Karpas-422 (cell line): ENCODE results near the gene USP13. TPM values are rescaled to one million over a fixed set of nuclear protein-coding genes. Genes with fewer than 3 reads are reported as not detected.

ENCODE experiments used
- DNase-seq: peaks from one replicate; pipeline ENCODE4 v3.0.0-alpha.2; 2015
- H2AFZ ChIP-seq: fragments of 200-600 bp; sonication (generic); 2 replicates; pipeline ENCODE4 v1.6.1; 2014; ENCODE audit warnings: antibody characterized with exemption, low read length, mixed read lengths
- H3K27ac ChIP-seq: fragments of 200-600 bp; sonication (generic); 2 replicates; pipeline ENCODE4 v1.5.1; 2014; ENCODE audit warnings: mild to moderate bottlenecking, low read length, moderate library complexity
- H3K27me3 ChIP-seq: fragments of 200-600 bp; sonication (generic); 2 replicates; pipeline ENCODE4 v1.6.1; 2014; ENCODE audit warnings: low read length, mixed read lengths
- H3K36me3 ChIP-seq: fragments of 200-600 bp; sonication (generic); 2 replicates; pipeline ENCODE4 v1.6.1; 2014; ENCODE audit warnings: low read length, mixed read lengths; ENCODE audit not compliant: insufficient read depth
- H3K4me1 ChIP-seq: fragments of 200-600 bp; sonication (generic); 2 replicates; pipeline ENCODE4 v1.6.1; 2014; ENCODE audit warnings: mild to moderate bottlenecking, low read length, mixed read lengths
- H3K4me2 ChIP-seq: fragments of 200-600 bp; sonication (generic); 2 replicates; pipeline ENCODE4 v1.6.1; 2014; ENCODE audit warnings: low read length, low read depth, mild to moderate bottlenecking; ENCODE audit not compliant: poor library complexity, severe bottlenecking
- H3K4me3 ChIP-seq: fragments of 200-600 bp; sonication (generic); 2 replicates; pipeline ENCODE4 v1.5.1; 2014; ENCODE audit warnings: mild to moderate bottlenecking, antibody characterized with exemption, low read length, mixed read lengths
- H3K79me2 ChIP-seq: fragments of 200-600 bp; sonication (generic); 2 replicates; pipeline ENCODE4 v1.6.1; 2014; ENCODE audit warnings: mild to moderate bottlenecking, low read length, mixed read lengths
- H3K9ac ChIP-seq: fragments of 200-600 bp; sonication (generic); 2 replicates; pipeline ENCODE4 v1.6.0; 2014; ENCODE audit warnings: low read length
- H3K9me2 ChIP-seq: fragments of 200-600 bp; sonication (generic), shearing (Covaris generic); replicated peaks from 2 replicates; pipeline ENCODE4 v1.6.0; 2014; ENCODE audit warnings: mild to moderate bottlenecking, low read length, moderate library complexity; ENCODE audit not compliant: insufficient read depth
- H3K9me3 ChIP-seq: fragments of 300-700, 200-600 bp; sonication (generic); 2 replicates; pipeline ENCODE4 v1.6.1; 2014; ENCODE audit warnings: low read length, mixed read lengths
- H4K20me1 ChIP-seq: fragments of 200-600 bp; sonication (generic); 2 replicates; pipeline ENCODE4 v1.6.1; 2014; ENCODE audit warnings: mild to moderate bottlenecking, antibody characterized with exemption, low read length, low read depth; ENCODE audit not compliant: insufficient read depth
- total RNA-seq: library from RNA; depleted of rRNA; stranded (reverse); fragments of >200 nt; shearing (Covaris generic); gene quantifications from 2 replicates; pipeline ENCODE4 v1.2.3, GENCODE V29; 2014; ENCODE audit warnings: low replicate concordance; rRNA removed

The USP13 gene
- total RNA-seq = 17.5 and 22.1 TPM in 2 replicates

- H3K4me2 ChIP-seq = peak within 1 kb of the TSS; percentile 97
- H2AFZ ChIP-seq = peak within 1 kb of the TSS; percentile 88
- H3K9ac ChIP-seq = peak within 1 kb of the TSS; percentile 90
- 0 out of 2 replicates have a peak, but pooled peaks cover 9% of the 10 kb centered on the region for H4K20me1 ChIP-seq
- peak within 1 kb of the TSS; percentile 82 for H3K27ac ChIP-seq
- no peaks in the 10 kb centered on the region for H3K27me3 ChIP-seq
- H3K79me2 ChIP-seq = peaks cover 43% of the 10 kb centered on the region
- H3K36me3 ChIP-seq = peaks cover 8% of the 10 kb centered on the region; the same call in 1 of the 2 replicates
- peaks cover 33% of the 10 kb centered on the region for H3K4me1 ChIP-seq
- H3K9me2 ChIP-seq = no peaks in the 10 kb centered on the region
- DNase-seq = peak; percentile 94
- no peaks in the 10 kb centered on the region for H3K9me3 ChIP-seq
- peak within 1 kb of the TSS; percentile 86 for H3K4me3 ChIP-seq
These were observed at the start of gene USP13 for GRCh38 chr3:179652447-179653095. USP13 (plus strand) TSS chr3:179653040; CDS start chr3:179653226, 186 bp downstream.

- peaks cover 41% of the 10 kb centered on the region for H3K4me1 ChIP-seq
- no peak for DNase-seq
- H3K9ac ChIP-seq = peak overlapping the region; percentile 90
- no peak overlapping the region for H2AFZ ChIP-seq
- no peaks in the 10 kb centered on the region for H3K9me3 ChIP-seq
- H4K20me1 ChIP-seq = no peaks in the 10 kb centered on the region
- peaks cover 79% of the 10 kb centered on the region for H3K79me2 ChIP-seq
- peak overlapping the region; percentile 84 for H3K4me2 ChIP-seq
- peaks cover 39% of the 10 kb centered on the region for H3K36me3 ChIP-seq
- no peaks in the 10 kb centered on the region for H3K9me2 ChIP-seq
- H3K4me3 ChIP-seq = peak overlapping the region; percentile 88
- H3K27ac ChIP-seq = peak overlapping the region; percentile 89
- H3K27me3 ChIP-seq = no peaks in the 10 kb centered on the region
These were observed 49.5 kb upstream of the USP13 start for GRCh38 chr3:179603321-179603720.

- Histone ChIP-seq H3K27me3 (no peaks in the 10 kb centered on the region), H4K20me1 (no peaks in the 10 kb centered on the region), H3K4me1 (peaks cover 46% of the 10 kb centered on the region), H3K9ac (peak overlapping the region; percentile 90), H3K4me3 (peak overlapping the region; percentile 88), H3K27ac (peak overlapping the region; percentile 89), H3K36me3 (peaks cover 34% of the 10 kb centered on the region), H3K4me2 (peak overlapping the region; percentile 84), H3K9me3 (no peaks in the 10 kb centered on the region), H2AFZ (peak overlapping the region; percentile 54; the same call in 1 of the 2 replicates), H3K9me2 (no peaks in the 10 kb centered on the region), H3K79me2 (peaks cover 84% of the 10 kb centered on the region)
- peak; percentile 66 for DNase-seq
These were observed 49.0 kb upstream of the USP13 start for GRCh38 chr3:179603831-179604230.

GRCh38 chr3:179604321-179605078 is 48.3 kb upstream of the USP13 start, which contains the start of the genes MRPL47 and NDUFB5:
MRPL47 (minus strand) TSS chr3:179604638; CDS start chr3:179604624, 14 bp downstream.
NDUFB5 (plus strand) TSS chr3:179604794; CDS start chr3:179604816, 22 bp downstream.
- H3K9me2 ChIP-seq = no peaks in the 10 kb centered on the region
- peak within 1 kb of the TSS; percentile 84 for H3K4me2 ChIP-seq
- peak within 1 kb of the TSS; percentile 54; the same call in 1 of the 2 replicates for H2AFZ ChIP-seq
- peak within 1 kb of the TSS; percentile 88 for H3K4me3 ChIP-seq
- DNase-seq = peak; percentile 99
- H3K9me3 ChIP-seq = no peaks in the 10 kb centered on the region
- H3K79me2 ChIP-seq = peaks cover 86% of the 10 kb centered on the region
- H4K20me1 ChIP-seq = no peaks in the 10 kb centered on the region
- H3K36me3 ChIP-seq = peaks cover 28% of the 10 kb centered on the region
- H3K4me1 ChIP-seq = peaks cover 53% of the 10 kb centered on the region
- peak within 1 kb of the TSS; percentile 90 for H3K9ac ChIP-seq
- H3K27ac ChIP-seq = peak within 1 kb of the TSS; percentile 89
- H3K27me3 ChIP-seq = no peaks in the 10 kb centered on the region

- Histone ChIP-seq H3K79me2 (peaks cover 90% of the 10 kb centered on the region), H3K9me2 (no peaks in the 10 kb centered on the region), H3K4me2 (peak overlapping the region; percentile 71), H4K20me1 (no peaks in the 10 kb centered on the region), H2AFZ (no peak overlapping the region), H3K4me1 (peaks cover 54% of the 10 kb centered on the region), H3K9ac (peak overlapping the region; percentile 6; the same call in 1 of the 2 replicates), H3K4me3 (0 out of 2 replicates have a peak overlapping the region, but pooled peaks have one; percentile 9), H3K36me3 (peaks cover 20% of the 10 kb centered on the region; the same call in 1 of the 2 replicates), H3K27ac (peak overlapping the region; percentile 89), H3K27me3 (no peaks in the 10 kb centered on the region), H3K9me3 (no peaks in the 10 kb centered on the region)
- peak; percentile 85 for DNase-seq
These were observed 46.2 kb upstream of the USP13 start for GRCh38 chr3:179606534-179607085.

GRCh38 chr3:179608931-179609720 is 43.7 kb upstream of the USP13 start:
- DNase-seq = no peak
- Histone ChIP-seq H4K20me1 (no peaks in the 10 kb centered on the region), H2AFZ (no peak overlapping the region), H3K9me2 (no peaks in the 10 kb centered on the region), H3K9ac (0 out of 2 replicates have a peak overlapping the region, but pooled peaks have one; percentile 0), H3K4me3 (no peak overlapping the region), H3K9me3 (no peaks in the 10 kb centered on the region), H3K36me3 (peaks cover 18% of the 10 kb centered on the region; the same call in 1 of the 2 replicates), H3K4me2 (peak overlapping the region; percentile 7), H3K4me1 (peaks cover 65% of the 10 kb centered on the region), H3K27me3 (no peaks in the 10 kb centered on the region), H3K27ac (peak overlapping the region; percentile 53), H3K79me2 (peaks cover 86% of the 10 kb centered on the region)

GRCh38 chr3:179610066-179610465 is 42.8 kb upstream of the USP13 start:
- peaks cover 18% of the 10 kb centered on the region; the same call in 1 of the 2 replicates for H3K36me3 ChIP-seq
- H3K9me3 ChIP-seq = no peaks in the 10 kb centered on the region
- DNase-seq = no peak
- H3K9me2 ChIP-seq = no peaks in the 10 kb centered on the region
- H3K9ac ChIP-seq = no peak overlapping the region
- no peak overlapping the region for H3K4me3 ChIP-seq
- H3K27ac ChIP-seq = no peak overlapping the region
- H4K20me1 ChIP-seq = no peaks in the 10 kb centered on the region
- no peak overlapping the region for H2AFZ ChIP-seq
- no peak overlapping the region for H3K4me2 ChIP-seq
- H3K4me1 ChIP-seq = peaks cover 65% of the 10 kb centered on the region
- peaks cover 81% of the 10 kb centered on the region for H3K79me2 ChIP-seq
- H3K27me3 ChIP-seq = no peaks in the 10 kb centered on the region
